CD4-positive, alpha-beta T cell treated with Interferon gamma for 1 hour (primary cell): ENCODE data around the gene PCCA.
"Not testable (repeated sequence)": the region's sequence is repeated elsewhere in the genome, so short reads cannot be mapped to it uniquely, and the experiment has no call there.

Source experiments
- DNase-seq: peaks from one replicate; pipeline ENCODE4 v3.0.0-alpha.2; 2020

The PCCA gene

DNA sequence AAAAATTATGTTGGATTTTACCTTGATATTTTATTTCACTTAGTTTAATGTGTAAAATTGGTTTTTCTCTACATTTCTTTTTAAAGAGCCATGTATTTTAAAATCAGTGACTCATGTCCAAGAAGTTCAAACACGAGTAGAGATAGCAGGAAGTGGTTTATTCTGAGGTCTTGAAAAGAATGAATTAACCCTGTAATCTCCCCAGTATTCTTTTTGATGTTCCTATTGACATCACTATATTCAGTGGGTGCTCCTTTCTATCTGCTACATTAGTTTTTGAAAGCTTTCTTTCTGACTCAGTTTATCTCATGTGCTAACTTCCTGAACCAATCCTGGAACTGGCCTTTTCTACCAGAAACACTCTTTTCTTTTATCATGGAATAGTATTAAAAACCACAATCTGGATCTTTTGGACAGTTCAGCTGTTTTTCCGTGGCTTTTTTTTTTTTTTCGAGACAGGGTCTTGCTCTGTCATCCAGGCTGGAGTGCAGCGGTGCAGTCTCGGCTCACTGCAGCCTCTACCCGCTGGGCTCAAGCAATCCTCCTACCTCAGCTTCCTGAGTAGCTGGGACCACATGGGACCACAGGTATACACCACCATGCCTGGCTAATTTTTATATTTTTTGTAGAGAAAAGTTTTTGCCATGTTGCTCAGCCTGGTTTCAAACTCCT is 114.9 kb downstream of the PCCA start:
- DNase-seq, result no peak

DNA sequence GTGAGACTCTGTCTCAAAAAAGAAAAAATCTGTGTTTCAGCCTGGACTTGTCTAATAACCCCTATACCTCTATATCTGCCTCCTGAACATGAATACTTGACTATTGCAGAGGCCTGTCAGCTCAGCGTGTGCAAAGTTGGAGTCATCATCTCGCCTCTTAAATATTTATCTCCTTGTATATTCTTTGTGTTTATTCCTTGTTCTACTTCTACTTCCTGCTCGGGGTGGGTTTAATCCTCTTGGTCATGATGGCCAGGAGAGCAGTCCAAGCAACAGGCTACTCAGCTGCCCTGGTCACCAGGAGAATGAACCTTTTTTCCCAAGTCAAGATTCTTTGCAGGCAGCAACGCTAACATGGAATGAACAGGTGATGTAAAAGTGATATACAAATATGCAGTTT is 119.1 kb downstream of the PCCA start:
- no peak for DNase-seq

DNA sequence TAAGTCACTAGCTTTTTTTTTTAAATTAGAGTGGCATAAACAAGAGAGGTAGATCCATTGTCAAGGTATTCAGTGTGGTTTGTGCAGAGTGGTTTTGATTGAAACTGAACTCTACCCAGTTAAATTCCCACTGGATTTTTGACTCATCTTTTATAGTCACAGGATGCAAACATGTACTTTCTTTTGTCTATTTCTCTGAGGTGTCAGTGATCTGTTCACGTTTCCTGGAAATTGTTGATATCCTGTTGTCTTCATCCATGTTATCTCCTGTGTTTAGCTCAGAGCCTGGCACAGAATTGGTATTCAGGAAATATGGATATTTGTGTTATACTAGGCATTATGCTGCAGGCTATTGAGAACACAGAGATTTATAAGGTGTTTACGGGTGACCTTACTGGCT is 119.7 kb downstream of the PCCA start:
- no peak for DNase-seq

DNA sequence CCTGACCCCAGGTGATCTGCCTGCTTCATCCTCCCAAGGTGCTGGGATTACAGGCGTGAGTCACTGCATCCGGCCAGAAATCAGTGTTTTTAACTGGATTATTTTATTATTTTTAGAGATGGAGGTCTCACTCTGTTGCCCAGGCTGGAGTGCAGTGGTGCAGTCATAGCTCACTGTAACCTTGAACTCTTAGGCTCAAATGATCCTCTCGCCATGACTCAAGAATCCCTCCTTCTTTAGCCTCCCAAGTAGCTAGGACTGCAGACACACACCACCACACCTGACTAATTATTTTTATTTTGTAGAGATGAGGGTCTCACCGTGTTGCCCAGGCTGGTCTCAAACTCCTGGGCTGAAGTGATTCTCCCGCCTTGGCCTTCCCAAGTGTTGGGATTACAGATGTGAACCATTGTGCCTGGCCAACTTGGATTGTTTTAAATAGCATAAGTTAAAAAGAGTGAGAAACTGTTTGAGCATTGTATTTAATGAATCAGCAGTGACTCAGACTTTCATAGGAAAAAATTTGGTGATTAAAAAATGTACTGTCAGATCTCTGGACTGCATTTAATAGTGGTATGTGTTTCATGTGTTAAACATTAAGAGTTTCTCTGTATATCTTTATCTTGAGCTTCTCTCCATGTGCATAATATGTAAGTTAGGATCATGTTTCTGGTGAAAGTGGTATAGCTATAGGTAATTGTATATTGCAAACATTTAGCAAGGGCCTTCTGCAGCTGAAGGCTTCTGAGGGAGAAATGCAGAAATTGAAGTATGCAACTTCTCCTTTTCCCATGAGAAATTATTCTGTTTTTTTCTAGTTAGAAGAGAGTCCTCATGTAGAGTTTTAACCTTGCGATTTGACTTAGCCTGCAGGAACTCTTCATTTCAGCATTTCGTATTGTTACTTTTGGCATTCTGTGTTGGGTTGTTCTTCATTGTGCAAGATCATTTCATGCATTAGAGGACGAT is 121.2 kb downstream of the PCCA start:
- no peak for DNase-seq

DNA sequence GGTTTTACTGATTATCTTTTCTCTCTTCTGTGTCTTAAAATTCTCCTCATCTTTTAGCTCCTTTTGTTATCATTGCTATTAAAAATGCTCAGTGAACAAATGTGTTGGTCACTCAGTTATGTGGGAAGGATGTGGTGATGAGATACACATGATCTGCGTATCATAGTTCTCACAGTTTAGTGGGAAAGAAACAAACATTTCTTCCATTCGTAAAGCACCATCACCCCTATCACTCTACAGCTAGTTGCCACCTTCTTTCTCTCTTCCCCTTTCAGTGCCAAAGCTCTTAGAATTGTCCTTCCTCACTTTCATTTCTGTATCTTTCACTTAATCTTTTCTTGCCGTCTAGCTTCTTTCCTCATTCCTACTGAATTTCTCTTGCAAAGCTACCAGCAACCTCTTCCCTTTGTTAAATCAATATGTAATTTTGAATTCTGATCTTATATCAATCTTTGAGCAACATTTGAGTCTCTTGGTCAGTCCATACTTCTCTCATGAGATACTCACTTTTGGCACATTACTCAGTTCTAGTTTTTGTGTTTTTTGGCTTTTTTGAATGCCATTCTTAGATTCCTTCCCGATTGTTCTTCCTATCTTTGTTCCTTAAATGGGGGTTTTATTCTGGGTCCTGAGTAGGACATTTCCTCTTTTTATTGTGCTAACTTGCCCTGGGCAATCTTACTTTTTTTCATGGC is 122.3 kb downstream of the PCCA start:
- no peak for DNase-seq

DNA sequence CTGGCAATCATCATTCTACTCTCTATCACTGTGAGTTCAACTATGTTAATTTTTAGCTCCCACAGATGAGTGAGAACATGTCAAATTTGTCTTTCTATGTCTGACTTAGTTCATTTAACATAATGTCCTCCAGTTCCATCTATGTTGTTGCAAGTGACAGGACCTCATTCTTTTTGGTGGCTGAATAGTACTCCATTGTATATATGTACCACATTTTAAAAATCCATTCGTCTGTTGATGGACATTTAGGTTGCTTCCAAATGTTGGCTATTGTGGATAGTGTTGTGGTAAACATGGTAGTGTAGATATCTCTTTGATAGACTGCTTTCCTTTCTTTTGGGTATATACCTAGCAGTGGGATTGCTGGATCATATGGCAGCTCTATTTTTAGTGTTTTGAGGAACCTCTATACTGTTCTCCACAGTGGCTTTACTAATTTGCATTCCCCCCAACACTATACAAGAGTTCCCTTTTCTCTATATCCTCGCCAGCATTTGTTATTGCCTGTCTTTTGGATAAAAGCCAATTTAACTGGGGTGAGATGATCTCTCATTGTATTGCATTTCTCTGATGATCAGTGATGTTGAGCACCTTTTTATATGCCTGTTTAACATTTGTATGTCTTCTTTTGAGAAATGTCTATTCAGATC is 124.1 kb downstream of the PCCA start:
- no peak for DNase-seq

DNA sequence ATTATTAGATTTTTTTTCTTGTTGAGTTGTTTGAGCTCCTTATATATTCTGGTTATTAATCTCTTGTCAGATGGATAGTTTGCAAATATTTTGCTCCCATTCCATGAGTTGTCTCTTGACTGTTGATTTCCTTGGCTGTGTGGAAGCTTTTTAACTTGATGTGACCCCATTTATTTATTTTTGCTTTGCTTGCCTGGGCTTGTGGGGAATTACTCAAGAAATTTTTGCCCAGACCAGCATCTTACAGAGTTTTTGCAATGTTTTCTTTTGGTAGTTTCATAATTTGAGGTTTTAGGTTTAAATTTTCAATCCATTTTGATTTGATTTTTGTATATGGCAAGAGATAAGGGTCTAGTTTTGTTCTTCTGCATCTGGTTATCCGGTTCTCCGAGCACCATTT is 124.7 kb downstream of the PCCA start:
- DNase-seq, result no peak

DNA sequence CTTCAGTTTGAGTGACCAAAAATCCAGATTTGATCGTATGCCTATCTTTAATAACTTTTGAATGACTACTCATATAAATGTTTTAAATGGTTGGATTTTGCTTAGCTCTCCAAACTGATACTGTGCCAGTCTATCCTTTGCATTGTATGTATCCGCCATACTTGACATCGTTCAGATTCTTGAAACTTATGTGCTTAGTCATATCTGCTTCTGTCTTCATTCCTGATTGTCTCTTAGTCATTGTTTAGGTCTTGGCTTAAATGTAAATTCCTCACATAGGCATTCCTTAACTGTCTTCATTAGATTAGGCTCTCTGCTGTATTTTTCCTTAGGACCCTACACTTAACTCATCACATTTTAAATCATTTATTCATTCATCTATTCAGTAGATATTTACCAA is 126.0 kb downstream of the PCCA start:
- no peak for DNase-seq

DNA sequence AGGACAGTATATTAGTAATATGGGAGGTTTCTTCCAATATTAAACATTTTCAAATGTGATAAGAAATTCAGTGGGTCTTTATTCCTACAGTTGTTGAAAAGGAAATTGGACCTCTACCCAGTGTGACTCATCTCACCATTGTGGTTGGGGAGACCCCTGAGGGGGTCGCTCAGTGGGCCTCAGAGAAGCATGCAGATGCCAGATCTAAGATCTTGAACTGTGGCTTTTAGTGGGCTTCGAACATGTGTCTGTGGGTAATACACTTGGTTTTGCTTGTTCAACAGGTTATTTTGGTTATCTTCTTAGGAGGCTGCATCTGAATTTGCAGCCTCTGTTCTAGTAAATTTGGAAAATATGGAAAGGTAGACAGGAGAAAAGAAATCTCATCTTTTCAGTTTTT is 132.3 kb downstream of the PCCA start:
- no peak for DNase-seq

DNA sequence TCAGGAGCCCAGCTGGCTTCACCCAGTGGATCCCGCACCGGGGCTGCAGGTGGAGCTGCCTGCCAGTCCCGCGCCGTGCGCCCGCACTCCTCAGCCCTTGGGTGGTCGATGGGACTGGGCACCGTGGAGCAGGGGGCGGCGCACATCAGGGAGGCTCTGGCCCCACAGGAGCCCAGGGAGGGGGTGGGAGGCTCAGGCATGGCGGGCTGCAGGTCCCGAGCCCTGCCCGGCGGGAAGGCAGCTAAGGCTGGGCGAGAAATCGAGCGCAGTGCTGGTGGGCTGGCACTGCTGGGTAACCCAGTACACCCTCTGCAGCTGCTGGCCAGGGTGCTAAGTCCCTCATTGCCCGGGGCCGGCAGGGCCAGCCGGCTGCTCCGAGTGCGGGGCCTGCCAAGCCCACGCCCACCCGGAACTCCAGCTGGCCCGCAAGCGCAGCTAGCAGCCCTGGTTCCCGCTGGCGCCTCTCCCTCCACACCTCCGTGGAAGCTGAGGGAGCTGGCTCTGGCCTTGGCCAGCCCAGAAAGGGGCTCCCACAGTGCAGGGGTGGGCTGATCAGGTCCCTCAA is 135.2 kb downstream of the PCCA start:
- not testable (repeated sequence) for DNase-seq

DNA sequence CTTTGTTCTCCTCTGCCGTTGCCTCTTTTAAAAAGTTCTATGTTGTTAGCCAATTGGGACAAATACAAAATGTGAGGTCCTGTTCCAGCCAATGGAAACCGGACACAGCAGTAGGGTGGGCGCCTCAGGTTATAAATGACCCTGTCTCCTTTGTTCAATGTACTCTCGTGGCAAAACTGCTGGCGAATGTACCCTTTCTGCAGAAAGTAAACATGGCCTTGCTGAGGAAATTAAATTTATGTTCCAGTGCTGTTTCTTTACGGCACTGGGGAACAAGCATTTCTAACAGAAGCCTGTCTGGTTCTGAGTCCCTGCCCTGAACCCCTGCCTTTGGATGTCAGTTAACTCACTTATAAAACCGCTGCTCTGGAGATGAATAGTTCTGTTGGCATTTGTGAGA is 140.7 kb downstream of the PCCA start:
- no peak for DNase-seq

DNA sequence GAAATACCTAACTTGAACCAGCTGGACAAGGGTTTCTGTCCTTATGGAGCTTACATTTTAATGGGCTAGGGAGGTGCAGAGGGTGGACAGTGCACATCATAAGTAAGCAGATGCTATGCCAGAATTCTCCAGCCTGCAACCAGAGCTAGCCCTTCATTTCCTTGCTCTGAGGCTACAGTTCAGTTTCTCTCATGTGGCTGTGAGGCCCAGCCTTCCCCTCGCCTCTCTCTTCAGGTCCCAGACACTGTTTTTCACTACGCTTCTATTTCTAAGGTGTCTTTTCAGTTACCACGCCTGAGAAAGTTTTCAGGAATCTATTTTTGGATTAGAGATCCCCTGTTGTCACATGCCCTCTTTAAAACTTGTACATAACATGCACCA is 141.9 kb downstream of the PCCA start:
- no peak for DNase-seq

DNA sequence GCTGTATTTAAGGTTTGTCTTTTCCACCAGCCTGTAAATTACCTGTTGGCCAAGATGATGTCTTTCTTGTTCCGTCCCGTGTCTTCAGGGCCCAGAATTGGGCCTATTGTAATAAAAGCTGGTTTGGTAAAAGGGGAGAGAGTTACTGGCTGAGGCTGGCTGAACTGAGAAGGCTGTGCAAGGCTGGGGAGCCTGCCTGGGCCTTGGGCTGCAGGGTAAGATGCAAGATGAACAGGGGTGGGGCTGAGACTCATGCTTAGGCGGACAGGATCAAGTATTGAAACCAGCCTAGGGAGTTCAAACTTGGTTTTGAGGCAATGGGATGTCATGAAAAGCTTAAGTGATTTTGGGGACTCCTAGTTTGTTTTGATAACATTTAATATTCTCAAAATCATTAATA is 142.3 kb downstream of the PCCA start:
- DNase-seq, result no peak

DNA sequence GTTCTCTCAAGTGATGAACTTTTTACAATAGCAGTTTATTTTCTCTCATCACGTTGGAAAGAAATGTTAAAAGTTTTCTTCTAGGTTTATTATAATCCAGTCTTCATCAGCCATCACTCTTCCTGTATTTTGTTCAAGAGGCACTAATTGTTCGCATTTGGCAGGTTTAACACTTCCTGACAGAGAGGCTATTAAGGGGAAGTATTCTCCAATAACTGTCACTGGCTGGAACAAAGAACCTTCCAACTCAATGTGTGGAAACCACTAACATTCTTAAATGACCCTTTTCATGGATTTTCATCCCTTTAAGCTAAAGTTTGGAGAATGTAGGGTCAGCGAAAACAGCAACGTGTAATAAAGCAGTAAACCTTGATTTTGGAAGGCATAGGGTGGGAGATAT is 145.1 kb downstream of the PCCA start:
- DNase-seq, result no peak

DNA sequence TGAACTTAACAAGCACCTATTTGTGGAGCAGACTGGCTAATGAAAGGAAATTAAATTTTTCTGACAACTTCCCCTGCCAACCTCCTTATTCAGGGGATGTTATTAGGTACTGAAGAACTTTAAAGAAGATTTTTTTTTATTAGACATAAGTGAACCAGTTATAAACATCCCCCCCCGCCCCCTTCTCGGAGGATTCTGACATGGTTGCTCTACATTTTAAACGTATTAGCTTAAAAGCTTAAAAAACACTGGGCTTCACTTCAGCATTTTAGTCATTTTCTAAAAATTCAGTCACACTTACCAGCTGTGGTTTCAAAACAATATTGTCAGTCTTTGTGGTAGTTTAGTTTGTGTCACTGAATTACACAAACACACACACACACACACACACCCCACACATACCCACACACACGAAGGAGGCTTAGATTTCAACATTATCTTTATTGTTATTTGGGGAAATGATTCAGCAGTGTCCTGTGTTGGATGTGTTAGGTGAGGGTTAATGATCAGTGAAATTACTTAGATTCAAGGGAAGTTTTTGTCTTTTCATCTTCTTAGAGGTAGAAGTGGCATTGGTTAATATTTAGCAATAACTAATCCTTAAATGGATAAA is 145.7 kb downstream of the PCCA start:
- DNase-seq, result no peak

DNA sequence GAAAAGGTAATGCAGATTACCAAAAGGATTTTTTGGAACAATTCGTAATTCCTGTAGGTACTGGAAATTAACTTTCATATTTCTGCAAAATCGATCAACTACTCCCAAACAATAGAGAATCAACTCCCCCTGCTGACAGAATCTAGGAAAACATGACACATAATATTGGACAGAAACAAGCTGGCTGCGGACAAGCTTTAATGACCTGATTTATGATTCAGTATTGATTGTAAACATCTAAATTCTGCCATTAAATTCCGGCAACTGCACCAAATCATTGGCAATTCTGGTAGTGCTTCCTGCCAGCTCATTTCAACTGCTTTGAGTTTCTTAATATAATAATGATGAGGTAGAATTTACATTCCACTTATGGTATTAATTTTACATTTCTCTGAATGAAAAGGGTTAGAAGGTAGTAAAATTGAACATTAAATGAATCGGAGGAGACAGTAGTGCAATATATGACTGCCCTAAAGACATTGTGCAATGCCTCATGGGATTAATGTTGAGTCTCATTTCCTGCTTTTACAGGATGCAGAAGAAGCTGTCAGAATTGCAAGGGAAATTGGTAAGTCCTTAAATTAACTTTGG is 146.5 kb downstream of the PCCA start:
- no peak for DNase-seq

DNA sequence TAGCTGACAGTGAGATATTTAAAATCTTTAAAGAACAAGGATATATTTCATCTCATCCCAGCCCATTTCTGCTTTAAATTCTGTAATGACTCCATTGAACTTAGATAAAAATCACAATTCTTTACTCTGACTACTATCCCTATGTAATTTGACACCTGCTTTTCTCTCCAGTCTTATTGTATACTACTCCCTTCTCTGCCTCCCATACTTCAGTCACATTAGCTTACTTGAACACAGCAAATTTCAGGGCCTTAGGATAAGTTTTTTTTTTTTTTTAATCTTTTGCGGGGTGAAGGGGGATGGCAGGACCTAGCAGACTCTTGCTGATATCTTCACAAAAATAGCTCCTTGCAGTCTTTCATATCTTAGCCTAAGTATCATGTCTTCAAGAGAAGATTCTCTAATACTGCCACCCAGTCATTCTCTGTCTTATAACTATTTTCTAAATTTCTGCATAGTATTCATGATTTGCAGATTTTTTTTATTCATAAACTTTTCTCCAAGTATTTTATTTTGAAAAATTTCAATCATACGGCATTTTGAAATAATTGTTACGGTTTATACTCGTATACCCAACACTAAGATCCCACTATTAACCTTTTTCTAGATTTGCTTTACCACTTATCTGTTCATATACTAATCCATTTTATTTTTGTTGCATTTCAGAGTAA is 151.4 kb downstream of the PCCA start:
- DNase-seq, result no peak

DNA sequence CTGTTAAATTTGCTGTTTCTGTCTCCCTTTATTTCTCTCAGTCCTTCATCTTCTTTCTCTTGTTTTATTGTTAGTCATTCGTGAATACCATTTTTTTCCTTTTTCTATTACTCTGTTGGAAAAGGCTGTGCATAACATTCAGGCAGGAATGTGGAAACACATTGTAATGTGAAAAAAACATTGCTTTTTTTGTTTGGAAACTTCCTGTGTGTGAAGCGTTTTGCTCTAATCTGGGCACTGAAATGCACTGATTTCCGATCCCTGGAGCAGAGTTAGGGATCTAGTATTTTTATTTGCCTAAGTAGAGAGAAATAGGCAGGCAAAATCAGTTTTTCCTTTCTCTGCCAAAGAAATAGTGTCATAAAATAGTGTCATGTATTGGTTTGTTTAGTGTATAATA is 155.5 kb downstream of the PCCA start:
- DNase-seq, result no peak

DNA sequence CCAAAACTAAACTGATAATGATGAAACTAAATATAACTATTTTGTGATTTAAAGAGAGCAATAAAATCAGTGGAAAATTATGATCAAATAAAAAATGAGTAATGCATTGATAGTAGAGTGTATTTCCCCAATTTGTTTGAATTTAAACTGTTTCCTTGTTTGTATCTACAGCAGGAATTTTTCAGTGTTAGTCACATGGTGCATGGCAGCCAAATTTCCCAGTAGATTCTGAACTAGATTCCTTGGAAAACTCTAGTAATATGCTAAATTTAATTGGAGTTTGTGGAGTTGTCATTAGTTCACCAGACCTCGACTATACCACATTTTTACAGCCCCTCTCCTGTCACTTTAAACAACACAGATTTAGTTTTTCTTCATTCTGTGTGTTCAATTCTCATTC is 156.2 kb downstream of the PCCA start:
- no peak for DNase-seq

DNA sequence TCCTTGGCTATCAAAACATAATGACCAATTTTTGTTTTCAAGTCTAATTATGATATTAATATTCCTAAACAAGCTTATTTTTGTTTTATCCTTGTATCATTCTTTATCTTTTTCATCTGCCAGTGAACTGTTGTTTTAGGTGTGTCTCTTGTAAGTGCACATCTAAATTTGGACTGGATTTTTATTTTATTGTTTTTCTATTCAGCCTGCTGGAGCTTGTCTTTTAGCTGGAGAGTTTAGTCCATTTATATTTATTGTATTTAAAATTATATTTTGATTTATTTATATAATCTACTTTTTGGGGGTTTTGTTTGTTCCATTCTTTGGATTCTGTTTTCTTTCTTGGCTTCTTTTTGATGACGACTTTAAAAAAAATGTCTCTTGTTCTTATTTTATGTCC is 159.0 kb downstream of the PCCA start:
- DNase-seq, result no peak

DNA sequence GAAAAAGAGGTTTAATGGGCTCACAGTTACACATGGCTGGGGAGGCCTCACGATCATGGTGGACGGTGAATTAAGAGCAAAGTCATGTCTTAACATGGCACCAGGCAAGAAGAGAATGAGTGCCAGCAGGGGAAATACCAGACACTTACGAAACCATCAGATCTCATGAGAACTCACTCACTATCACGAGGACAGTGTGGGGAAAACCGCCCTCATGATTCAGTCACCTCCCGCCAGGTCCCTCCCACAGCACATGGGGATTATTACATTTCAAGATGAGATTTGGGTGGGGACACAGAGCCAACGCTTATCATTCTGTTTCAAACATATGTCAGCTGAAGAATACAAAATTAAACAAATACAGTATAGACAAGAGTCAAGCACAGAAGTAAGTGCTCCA is 165.1 kb downstream of the PCCA start:
- no peak for DNase-seq

DNA sequence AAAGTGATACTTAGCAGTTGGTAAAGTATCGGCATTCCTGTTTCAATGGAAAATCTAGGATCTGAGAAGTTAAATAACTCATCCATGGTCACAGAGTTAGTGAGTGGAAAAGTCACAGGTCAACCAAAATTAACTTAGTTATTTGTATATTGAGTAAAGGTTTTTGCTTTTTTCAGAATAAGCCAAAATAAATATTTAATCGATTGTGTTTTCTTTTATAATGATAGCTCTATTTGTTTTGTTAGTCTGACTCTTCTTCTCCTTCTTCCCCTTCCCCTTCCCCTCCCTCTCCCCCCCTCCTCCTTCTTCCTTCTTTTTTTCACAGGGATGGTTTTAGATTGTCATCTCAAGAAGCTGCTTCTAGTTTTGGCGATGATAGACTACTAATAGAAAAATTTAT is 173.5 kb downstream of the PCCA start:
- no peak for DNase-seq
